SK-N-SH (cell line): Measurements from ENCODE around the gene CUX1. TPM values are rescaled to one million over a fixed set of nuclear protein-coding genes. Genes with fewer than 3 reads are reported as not detected.

Experiments
- CTCF ChIA-PET: fragments of 300-600, 350-600 bp; formaldehyde crosslinking; extraction: SDS; loops from one replicate; lab custom pipeline; 2021; lab: Yijun Ruan, JAX
- POLR2A ChIA-PET: fragments of 350-600 bp; sonication (Branson Sonifier 250); formaldehyde crosslinking; extraction: SDS; loops from one replicate; lab custom pipeline; 2020; ENCODE audit warnings: antibody characterized with exemption, inconsistent platforms; lab: Yijun Ruan, JAX
- DNase-seq: peaks from one replicate; pipeline ENCODE4 v3.0.0; 2012
- H2AFZ ChIP-seq: fragments of 200-600 bp; sonication (generic); 2 replicates; pipeline ENCODE4 v1.8.1; 2016; ENCODE audit warnings: antibody characterized with exemption, mild to moderate bottlenecking, low read depth
- H3F3A ChIP-seq: fragments of 200-600 bp; sonication (generic); replicated peaks from 2 replicates; pipeline ENCODE3; 2016; ENCODE audit warnings: antibody characterized with exemption, mild to moderate bottlenecking; ENCODE audit not compliant: insufficient read depth
- H3K27ac ChIP-seq, 2 experiments: fragments of 200-500 bp in 1 of 2; fragments of 200-600 bp in 1 of 2; sonication (Bioruptor generic) in 1 of 2; sonication (generic), shearing (Covaris generic) in 1 of 2; 2 replicates each; pipeline versions ENCODE4 v1.5.1 to v1.6.1; 2014 to 2016; ENCODE audit warnings: low read depth in 2 of 2, inconsistent platforms in 1 of 2, low read length in 1 of 2, mild to moderate bottlenecking in 1 of 2, mixed read lengths in 1 of 2
- H3K27me3 ChIP-seq: fragments of 200-600 bp; sonication (generic), shearing (Covaris generic); 2 replicates; pipeline ENCODE4 v1.6.1; 2016; ENCODE audit warnings: mixed run types; ENCODE audit not compliant: insufficient read depth
- H3K36me3 ChIP-seq, 2 experiments: fragments of 200-500 bp in 1 of 2; fragments of 200-600 bp in 1 of 2; sonication (Bioruptor generic) in 1 of 2; sonication (generic) in 1 of 2; replicated peaks in 1 of 2; 2 replicates each; pipeline versions ENCODE3 to v1.5.1; 2014 to 2016; ENCODE audit warnings: low read length in 1 of 2, mild to moderate bottlenecking in 1 of 2; ENCODE audit not compliant: insufficient read depth in 2 of 2, control insufficient read depth in 1 of 2
- H3K4me1 ChIP-seq, 2 experiments: fragments of 200-500 bp in 1 of 2; fragments of 200-600 bp in 1 of 2; sonication (Bioruptor generic) in 1 of 2; sonication (generic), shearing (Covaris generic) in 1 of 2; 2 replicates each; pipeline versions ENCODE4 v1.5.1 to v1.6.1; 2014 to 2016; ENCODE audit warnings: low read depth in 1 of 2, low read length in 1 of 2, mixed run types in 1 of 2; ENCODE audit not compliant: insufficient read depth in 2 of 2, control insufficient read depth in 1 of 2
- H3K4me2 ChIP-seq: fragments of 200-600 bp; sonication (generic), shearing (Covaris generic); 2 replicates; pipeline ENCODE4 v1.6.1; 2017; ENCODE audit warnings: mixed run types
- H3K4me3 ChIP-seq, 2 experiments: fragments of 200-500 bp in 1 of 2; fragments of 200-600 bp in 1 of 2; sonication (Bioruptor generic) in 1 of 2; sonication (generic), shearing (Covaris generic) in 1 of 2; 2 replicates each; pipeline versions ENCODE4 v1.5.1 to v1.8.1; 2014 to 2016; ENCODE audit warnings: low read depth in 2 of 2, inconsistent platforms in 1 of 2, low read length in 1 of 2, mild to moderate bottlenecking in 1 of 2, mixed read lengths in 1 of 2, moderate library complexity in 1 of 2
- H3K79me2 ChIP-seq: fragments of 200-600 bp; sonication (generic); 2 replicates; pipeline ENCODE4 v1.8.1; 2017; ENCODE audit warnings: mild to moderate bottlenecking; ENCODE audit not compliant: insufficient read depth
- H3K9ac ChIP-seq: fragments of 200-600 bp; sonication (generic); 2 replicates; pipeline ENCODE4 v1.6.1; 2017; ENCODE audit warnings: mixed run types
- H3K9me2 ChIP-seq: fragments of 200-600 bp; sonication (generic); 2 replicates; pipeline ENCODE4 v1.6.1; 2017; ENCODE audit warnings: mixed run types
- H3K9me3 ChIP-seq: fragments of 200-600 bp; sonication (generic); 2 replicates; pipeline ENCODE4 v1.6.1; 2017; ENCODE audit warnings: mixed run types, mild to moderate bottlenecking, moderate library complexity
- H4K20me1 ChIP-seq: fragments of 200-600 bp; sonication (generic); 2 replicates; pipeline ENCODE4 v1.6.1; 2017; ENCODE audit warnings: mild to moderate bottlenecking, mixed run types; ENCODE audit not compliant: insufficient read depth
- CHD2 ChIP-seq: fragments of 150-350 bp; IDR thresholded peaks from 2 replicates; pipeline ENCODE4 v1.6.1; 2018; ENCODE audit warnings: low read length; ENCODE audit not compliant: partially characterized antibody
- ELF1 ChIP-seq: IDR thresholded peaks from 2 replicates; pipeline ENCODE4 v1.4.0; 2012
- EP300 ChIP-seq, 2 experiments: IDR thresholded peaks; 2 replicates each; pipeline versions ENCODE4 v1.4.0 to v1.6.1; 2012; ENCODE audit warnings: borderline replicate concordance in 1 of 2, low read depth in 1 of 2, low read length in 1 of 2
- EZH2phosphoT487 ChIP-seq: fragments of 200-600 bp; sonication (generic); IDR thresholded peaks from 2 replicates; pipeline ENCODE4 v1.6.1; 2017; ENCODE audit warnings: low read depth, mixed run types, mild to moderate bottlenecking, antibody characterized with exemption, moderate library complexity, borderline replicate concordance
- FOSL2 ChIP-seq: IDR thresholded peaks from 2 replicates; pipeline ENCODE4 v1.4.0; 2012; ENCODE audit warnings: low read depth, mild to moderate bottlenecking, moderate library complexity, borderline replicate concordance
- FOXJ3 ChIP-seq: sonication (generic); formaldehyde crosslinking; IDR thresholded peaks from 2 replicates; pipeline ENCODE4 v1.5.1; 2020; ENCODE audit warnings: mild to moderate bottlenecking, missing genetic modification reagents
- GATA2 ChIP-seq: sonication (generic); formaldehyde crosslinking; IDR thresholded peaks from 2 replicates; pipeline ENCODE4 v1.5.0; 2020; ENCODE audit warnings: mild to moderate bottlenecking, missing genetic modification reagents
- MXI1 ChIP-seq: IDR thresholded peaks from 2 replicates; pipeline ENCODE4 v1.6.1; 2012; ENCODE audit warnings: mild to moderate bottlenecking, low read depth, low read length, improper control_type of control experiment
- NFIC ChIP-seq: IDR thresholded peaks from 2 replicates; pipeline ENCODE4 v1.4.0; 2012; ENCODE audit warnings: borderline replicate concordance
- NRF1 ChIP-seq: IDR thresholded peaks from 2 replicates; pipeline ENCODE4 v1.6.1; 2012; ENCODE audit warnings: low read depth, mild to moderate bottlenecking, low read length
- RAD21 ChIP-seq: IDR thresholded peaks from 2 replicates; pipeline ENCODE4 v1.6.1; 2012; ENCODE audit warnings: mild to moderate bottlenecking, low read length
- RCOR1 ChIP-seq: fragments of 150-350 bp; IDR thresholded peaks from 2 replicates; pipeline ENCODE4 v1.6.1; 2017; ENCODE audit warnings: antibody characterized with exemption, low read length
- RFX5 ChIP-seq: IDR thresholded peaks from 2 replicates; pipeline ENCODE4 v1.6.1; 2012; ENCODE audit warnings: mild to moderate bottlenecking, improper control_type of control experiment, low read length
- SIN3A ChIP-seq: IDR thresholded peaks from 2 replicates; pipeline ENCODE4 v1.6.1; 2012; ENCODE audit warnings: low read depth, mild to moderate bottlenecking, low read length, moderate library complexity, borderline replicate concordance
- SMC3 ChIP-seq: IDR thresholded peaks from 2 replicates; pipeline ENCODE4 v1.6.1; 2012; ENCODE audit warnings: low read depth, low read length, improper control_type of control experiment
- TCF12 ChIP-seq: IDR thresholded peaks from 2 replicates; pipeline ENCODE4 v1.4.0; 2012
- TEAD4 ChIP-seq: IDR thresholded peaks from 2 replicates; pipeline ENCODE4 v1.4.0; 2012; ENCODE audit warnings: mild to moderate bottlenecking, borderline replicate concordance; ENCODE audit not compliant: insufficient read depth
- YY1 ChIP-seq: IDR thresholded peaks from 2 replicates; pipeline ENCODE4 v1.4.0; 2012; ENCODE audit warnings: low read depth, mild to moderate bottlenecking
- WGBS: methylation state at CpG from one replicate; pipeline ENCODE4 v1.1.6; 2017; ENCODE audit warnings: low lambda C conversion rate; 5-methylcytosine and 5-hydroxymethylcytosine counted together
- polyA plus RNA-seq, 3 experiments: library from polyadenylated mRNA; depleted of rRNA; stranded (reverse); fragments of >200 nt; gene quantifications; 2 replicates each; pipeline ENCODE4 v1.2.3, GENCODE V29; 2012
- TF ChIP-seq, protein P1 (sequence below): fragments of 200-600 bp; sonication (generic); IDR thresholded peaks from 2 replicates; pipeline ENCODE4 v1.6.1; 2017; ENCODE audit warnings: antibody characterized with exemption, mild to moderate bottlenecking, moderate library complexity
- TF ChIP-seq, protein P2 (sequence below): IDR thresholded peaks from 2 replicates; pipeline ENCODE4 v1.4.0; 2012; ENCODE audit warnings: low read depth, borderline replicate concordance
- TF ChIP-seq, protein P3 (sequence below): IDR thresholded peaks from 2 replicates; pipeline ENCODE4 v1.6.1; 2012; ENCODE audit warnings: mild to moderate bottlenecking, low read depth, low read length, moderate library complexity
- TF ChIP-seq, protein P4 (sequence below): fragments of 150-350 bp; IDR thresholded peaks from 2 replicates; pipeline ENCODE4 v1.6.1; 2016; ENCODE audit warnings: mild to moderate bottlenecking, low read depth, low read length
- TF ChIP-seq, protein P5 (sequence below): fragments of 150-350 bp; IDR thresholded peaks from 2 replicates; pipeline ENCODE4 v1.6.1; 2017; ENCODE audit warnings: antibody characterized with exemption, low read length, low read depth, borderline replicate concordance

CUX1 gene
- polyA plus RNA-seq, 1 of the 3 experiments (the other 2 are of a cell fraction) = 68.6 TPM

DNA sequence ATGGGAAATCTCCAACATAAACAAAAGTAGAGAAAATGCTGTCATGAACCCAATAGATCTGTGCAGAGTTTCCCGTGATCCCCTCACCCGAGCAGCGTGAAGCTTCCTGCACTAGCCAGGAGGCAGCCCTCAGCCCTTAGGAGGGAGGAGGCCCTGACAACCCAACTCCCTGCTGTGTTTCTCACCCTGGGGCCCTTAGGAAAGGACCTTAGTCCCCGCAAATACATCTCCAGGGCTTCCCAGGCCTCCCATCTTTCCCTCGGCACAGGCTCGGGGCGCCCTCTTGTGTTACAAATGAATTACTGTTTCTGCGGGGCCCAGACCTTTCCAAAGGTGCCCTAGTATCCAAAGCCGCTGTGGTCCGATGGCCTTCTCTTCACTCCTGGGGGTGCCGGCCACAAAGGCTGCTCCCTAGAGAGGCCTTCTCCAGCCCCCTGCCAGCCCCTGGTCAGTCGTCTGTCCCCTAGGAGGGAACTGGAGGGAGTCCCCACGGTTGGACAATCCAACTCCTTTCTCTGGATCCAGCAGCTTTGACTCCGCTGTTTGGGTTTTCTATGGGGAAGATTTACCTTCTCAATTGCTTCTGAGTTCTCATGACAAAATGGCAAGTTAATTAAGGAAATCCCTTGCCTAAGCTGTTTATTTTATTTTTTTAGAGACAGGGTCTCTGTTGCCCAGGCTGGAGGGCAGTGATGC is 419.3 kb downstream of the CUX1 start:
- H3K79me2 ChIP-seq = no peaks in the 10 kb centered on the region
- CTCF ChIA-PET = interaction anchor here (0.6 to 5.5 kb wide), 108 partner anchors 8 to 915 kb away, joined by 3 to 68 read pairs (median 4); partner anchors contain the start of genes CUX1 and IFT22
- no peaks in the 10 kb centered on the region for H4K20me1 ChIP-seq
- no peak overlapping the region for H3K4me2 ChIP-seq
- no peaks in the 10 kb centered on the region for H3K27me3 ChIP-seq
- H3K36me3 ChIP-seq = peaks cover 9 to 29% of the 10 kb centered on the region in 2 experiments
- H3F3A ChIP-seq = no peaks in the 10 kb centered on the region
- TF ChIP-seq EZH2phosphoT487 (no peak), FOXJ3 (CRISPR knock-in tag) (no peak), RCOR1 (no peak; the same call in none of the 2 replicates), TEAD4 (no peak), SMC3 (peak; percentile 95), EP300 (IDR thresholded peaks at IDR 0.05; ENCODE audit: borderline replicate concordance in 1 of 2, low read depth in 1 of 2, low read length in 1 of 2) (no peak), CHD2 (no peak), RAD21 (peak; percentile 99), YY1 (no peak), FOSL2 (no peak), ELF1 (no peak), GATA2 (CRISPR knock-in tag) (no peak), RFX5 (no peak), NFIC (no peak), SIN3A (peak; percentile 46; the same call in 1 of the 2 replicates), NRF1 (no peak), MXI1 (no peak), TCF12 (no peak)
- TF ChIP-seq, protein P1, sequence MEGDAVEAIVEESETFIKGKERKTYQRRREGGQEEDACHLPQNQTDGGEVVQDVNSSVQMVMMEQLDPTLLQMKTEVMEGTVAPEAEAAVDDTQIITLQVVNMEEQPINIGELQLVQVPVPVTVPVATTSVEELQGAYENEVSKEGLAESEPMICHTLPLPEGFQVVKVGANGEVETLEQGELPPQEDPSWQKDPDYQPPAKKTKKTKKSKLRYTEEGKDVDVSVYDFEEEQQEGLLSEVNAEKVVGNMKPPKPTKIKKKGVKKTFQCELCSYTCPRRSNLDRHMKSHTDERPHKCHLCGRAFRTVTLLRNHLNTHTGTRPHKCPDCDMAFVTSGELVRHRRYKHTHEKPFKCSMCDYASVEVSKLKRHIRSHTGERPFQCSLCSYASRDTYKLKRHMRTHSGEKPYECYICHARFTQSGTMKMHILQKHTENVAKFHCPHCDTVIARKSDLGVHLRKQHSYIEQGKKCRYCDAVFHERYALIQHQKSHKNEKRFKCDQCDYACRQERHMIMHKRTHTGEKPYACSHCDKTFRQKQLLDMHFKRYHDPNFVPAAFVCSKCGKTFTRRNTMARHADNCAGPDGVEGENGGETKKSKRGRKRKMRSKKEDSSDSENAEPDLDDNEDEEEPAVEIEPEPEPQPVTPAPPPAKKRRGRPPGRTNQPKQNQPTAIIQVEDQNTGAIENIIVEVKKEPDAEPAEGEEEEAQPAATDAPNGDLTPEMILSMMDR = peak; percentile 97
- TF ChIP-seq, protein P2, sequence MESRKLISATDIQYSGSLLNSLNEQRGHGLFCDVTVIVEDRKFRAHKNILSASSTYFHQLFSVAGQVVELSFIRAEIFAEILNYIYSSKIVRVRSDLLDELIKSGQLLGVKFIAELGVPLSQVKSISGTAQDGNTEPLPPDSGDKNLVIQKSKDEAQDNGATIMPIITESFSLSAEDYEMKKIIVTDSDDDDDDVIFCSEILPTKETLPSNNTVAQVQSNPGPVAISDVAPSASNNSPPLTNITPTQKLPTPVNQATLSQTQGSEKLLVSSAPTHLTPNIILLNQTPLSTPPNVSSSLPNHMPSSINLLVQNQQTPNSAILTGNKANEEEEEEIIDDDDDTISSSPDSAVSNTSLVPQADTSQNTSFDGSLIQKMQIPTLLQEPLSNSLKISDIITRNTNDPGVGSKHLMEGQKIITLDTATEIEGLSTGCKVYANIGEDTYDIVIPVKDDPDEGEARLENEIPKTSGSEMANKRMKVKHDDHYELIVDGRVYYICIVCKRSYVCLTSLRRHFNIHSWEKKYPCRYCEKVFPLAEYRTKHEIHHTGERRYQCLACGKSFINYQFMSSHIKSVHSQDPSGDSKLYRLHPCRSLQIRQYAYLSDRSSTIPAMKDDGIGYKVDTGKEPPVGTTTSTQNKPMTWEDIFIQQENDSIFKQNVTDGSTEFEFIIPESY = no peak
- TF ChIP-seq, protein P3, sequence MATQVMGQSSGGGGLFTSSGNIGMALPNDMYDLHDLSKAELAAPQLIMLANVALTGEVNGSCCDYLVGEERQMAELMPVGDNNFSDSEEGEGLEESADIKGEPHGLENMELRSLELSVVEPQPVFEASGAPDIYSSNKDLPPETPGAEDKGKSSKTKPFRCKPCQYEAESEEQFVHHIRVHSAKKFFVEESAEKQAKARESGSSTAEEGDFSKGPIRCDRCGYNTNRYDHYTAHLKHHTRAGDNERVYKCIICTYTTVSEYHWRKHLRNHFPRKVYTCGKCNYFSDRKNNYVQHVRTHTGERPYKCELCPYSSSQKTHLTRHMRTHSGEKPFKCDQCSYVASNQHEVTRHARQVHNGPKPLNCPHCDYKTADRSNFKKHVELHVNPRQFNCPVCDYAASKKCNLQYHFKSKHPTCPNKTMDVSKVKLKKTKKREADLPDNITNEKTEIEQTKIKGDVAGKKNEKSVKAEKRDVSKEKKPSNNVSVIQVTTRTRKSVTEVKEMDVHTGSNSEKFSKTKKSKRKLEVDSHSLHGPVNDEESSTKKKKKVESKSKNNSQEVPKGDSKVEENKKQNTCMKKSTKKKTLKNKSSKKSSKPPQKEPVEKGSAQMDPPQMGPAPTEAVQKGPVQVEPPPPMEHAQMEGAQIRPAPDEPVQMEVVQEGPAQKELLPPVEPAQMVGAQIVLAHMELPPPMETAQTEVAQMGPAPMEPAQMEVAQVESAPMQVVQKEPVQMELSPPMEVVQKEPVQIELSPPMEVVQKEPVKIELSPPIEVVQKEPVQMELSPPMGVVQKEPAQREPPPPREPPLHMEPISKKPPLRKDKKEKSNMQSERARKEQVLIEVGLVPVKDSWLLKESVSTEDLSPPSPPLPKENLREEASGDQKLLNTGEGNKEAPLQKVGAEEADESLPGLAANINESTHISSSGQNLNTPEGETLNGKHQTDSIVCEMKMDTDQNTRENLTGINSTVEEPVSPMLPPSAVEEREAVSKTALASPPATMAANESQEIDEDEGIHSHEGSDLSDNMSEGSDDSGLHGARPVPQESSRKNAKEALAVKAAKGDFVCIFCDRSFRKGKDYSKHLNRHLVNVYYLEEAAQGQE = no peak
- TF ChIP-seq, protein P4, sequence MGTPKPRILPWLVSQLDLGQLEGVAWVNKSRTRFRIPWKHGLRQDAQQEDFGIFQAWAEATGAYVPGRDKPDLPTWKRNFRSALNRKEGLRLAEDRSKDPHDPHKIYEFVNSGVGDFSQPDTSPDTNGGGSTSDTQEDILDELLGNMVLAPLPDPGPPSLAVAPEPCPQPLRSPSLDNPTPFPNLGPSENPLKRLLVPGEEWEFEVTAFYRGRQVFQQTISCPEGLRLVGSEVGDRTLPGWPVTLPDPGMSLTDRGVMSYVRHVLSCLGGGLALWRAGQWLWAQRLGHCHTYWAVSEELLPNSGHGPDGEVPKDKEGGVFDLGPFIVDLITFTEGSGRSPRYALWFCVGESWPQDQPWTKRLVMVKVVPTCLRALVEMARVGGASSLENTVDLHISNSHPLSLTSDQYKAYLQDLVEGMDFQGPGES = no peak
- TF ChIP-seq, protein P5, sequence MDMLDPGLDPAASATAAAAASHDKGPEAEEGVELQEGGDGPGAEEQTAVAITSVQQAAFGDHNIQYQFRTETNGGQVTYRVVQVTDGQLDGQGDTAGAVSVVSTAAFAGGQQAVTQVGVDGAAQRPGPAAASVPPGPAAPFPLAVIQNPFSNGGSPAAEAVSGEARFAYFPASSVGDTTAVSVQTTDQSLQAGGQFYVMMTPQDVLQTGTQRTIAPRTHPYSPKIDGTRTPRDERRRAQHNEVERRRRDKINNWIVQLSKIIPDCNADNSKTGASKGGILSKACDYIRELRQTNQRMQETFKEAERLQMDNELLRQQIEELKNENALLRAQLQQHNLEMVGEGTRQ = no peak
- H3K27ac ChIP-seq = no peak overlapping the region; a peak in 1 of 4 replicates
- WGBS = 42% methylated on average over 14 of the region's 14 CpGs
- H3K9me2 ChIP-seq = no peaks in the 10 kb centered on the region
- DNase-seq = peak; percentile 95
- no peak overlapping the region for H3K4me3 ChIP-seq
- H2AFZ ChIP-seq = no peak overlapping the region
- POLR2A ChIA-PET = no interaction called here
- no peaks in the 10 kb centered on the region for H3K9me3 ChIP-seq
- H3K9ac ChIP-seq = no peak overlapping the region
- H3K4me1 ChIP-seq = peaks cover 0 to 2% of the 10 kb centered on the region in 2 experiments; a peak in 1 of 4 replicates
